Ovary (tissue), 9 donors: ENCODE results near the gene IQSEC3. TPM values are rescaled to one million over a fixed set of nuclear protein-coding genes. Genes with fewer than 3 reads are reported as not detected.
"Not testable (repeated sequence)": the region's sequence is repeated elsewhere in the genome, so short reads cannot be mapped to it uniquely, and the experiment has no call there.

Experiments used
- DNase-seq, 5 donors: peaks; one replicate each; pipeline ENCODE4 v3.0.0-alpha.2; 2019 to 2020
- H3K27ac ChIP-seq, 2 donors: fragments of 200-600 bp; one replicate each; pipeline versions ENCODE4 v1.5.1 to v1.8.0; 2019 to 2022
- H3K27me3 ChIP-seq: fragments of 200-600 bp; one replicate; pipeline ENCODE4 v1.8.0; 2022
- H3K36me3 ChIP-seq: fragments of 200-600 bp; sonication (generic); one replicate; pipeline ENCODE4 v1.5.1; 2019
- H3K4me1 ChIP-seq: one replicate; pipeline ENCODE4 v1.8.1; 2013; ENCODE audit warnings: mild to moderate bottlenecking, moderate library complexity; ENCODE audit not compliant: insufficient read depth
- H3K4me3 ChIP-seq: fragments of 200-600 bp; sonication (generic); one replicate; pipeline ENCODE4 v1.5.1; 2017
- H3K9me3 ChIP-seq, 2 donors: fragments of 200-600 bp in 1 of 2; sonication (generic) in 1 of 2; one replicate each; pipeline versions ENCODE4 v1.5.1 to v1.8.1; 2013 to 2019; ENCODE audit warnings: mild to moderate bottlenecking in 1 of 2, moderate library complexity in 1 of 2
- EP300 ChIP-seq: sonication (generic); formaldehyde crosslinking; IDR thresholded peaks from one replicate; pipeline ENCODE4 v1.6.1; 2017; ENCODE audit warnings: antibody characterized with exemption
- POLR2A ChIP-seq: fragments of 450-650 bp; IDR thresholded peaks from one replicate; pipeline ENCODE4 v1.6.1; 2017; ENCODE audit warnings: antibody characterized with exemption, mild to moderate bottlenecking, moderate library complexity
- WGBS, 3 donors: extraction: QIAGEN DNeasy Blood & Tissue Kit in 1 of 3; methylation state at CpG; one replicate each; pipeline versions ENCODE4 v1.1.5 to v1.1.7; 2013 to 2017; 5-methylcytosine and 5-hydroxymethylcytosine counted together
- intact Hi-C, 4 donors: fragments of 100-400 bp; cut with DNase I; formaldehyde crosslinking; loops; one replicate each; pipeline versions ENCODE4 v1.11.0 to v1.15.1; 2022 to 2023
- polyA plus RNA-seq, 2 donors: library from polyadenylated mRNA; stranded (reverse); fragments of 200-250 nt in 1 of 2; fragments of 350-450 nt in 1 of 2; fragmentation: Illumina TruSeq in 1 of 2; extraction: RNeasy Lipid Tissue Mini Kit (QIAGEN cat#74804) in 1 of 2; gene quantifications; one replicate each; pipeline ENCODE4 v1.2.3, GENCODE V29; 2013 to 2014
- total RNA-seq, 7 donors: library from RNA; depleted of rRNA in 2 of 7; stranded (reverse); fragments of >200 nt in 2 of 7; fragmentation: NEBNext Ultra II Directional in 3 of 7; extraction: Animal tissue kit (Norgen Biotek cat#: 25700) in 3 of 7; gene quantifications; one replicate each; pipeline versions ENCODE4 v1.1.0 to v1.2.4, GENCODE V29; 2016 to 2023
- TF ChIP-seq, protein P1 (sequence below), 3 donors: fragments of 450-650 bp in 2 of 3; fragments of 200-600 bp in 1 of 3; IDR thresholded peaks; one replicate each; pipeline versions ENCODE4 v1.5.1 to v1.8.0; 2016 to 2022; ENCODE audit warnings: antibody characterized with exemption in 3 of 3, mild to moderate bottlenecking in 1 of 3
- donor health status: DM: no; HTN: no; CAD: no; lungs with moderate emphysema.
- donor health status: DM: no; HTN: no; CAD: no.
- donor health status: Bipolar disorder and iron deficiency.
- donor health status: DM: yes; HTN: yes; CAD: no.
- donor health status: DM: no; HTN: no; CAD: no.
- donor health status: DM: yes; HTN: yes; CAD: no.

Gene IQSEC3
- total and polyA plus RNA-seq, 9 donors: 0.88 to 10.0 (median 3.0) TPM

DNA sequence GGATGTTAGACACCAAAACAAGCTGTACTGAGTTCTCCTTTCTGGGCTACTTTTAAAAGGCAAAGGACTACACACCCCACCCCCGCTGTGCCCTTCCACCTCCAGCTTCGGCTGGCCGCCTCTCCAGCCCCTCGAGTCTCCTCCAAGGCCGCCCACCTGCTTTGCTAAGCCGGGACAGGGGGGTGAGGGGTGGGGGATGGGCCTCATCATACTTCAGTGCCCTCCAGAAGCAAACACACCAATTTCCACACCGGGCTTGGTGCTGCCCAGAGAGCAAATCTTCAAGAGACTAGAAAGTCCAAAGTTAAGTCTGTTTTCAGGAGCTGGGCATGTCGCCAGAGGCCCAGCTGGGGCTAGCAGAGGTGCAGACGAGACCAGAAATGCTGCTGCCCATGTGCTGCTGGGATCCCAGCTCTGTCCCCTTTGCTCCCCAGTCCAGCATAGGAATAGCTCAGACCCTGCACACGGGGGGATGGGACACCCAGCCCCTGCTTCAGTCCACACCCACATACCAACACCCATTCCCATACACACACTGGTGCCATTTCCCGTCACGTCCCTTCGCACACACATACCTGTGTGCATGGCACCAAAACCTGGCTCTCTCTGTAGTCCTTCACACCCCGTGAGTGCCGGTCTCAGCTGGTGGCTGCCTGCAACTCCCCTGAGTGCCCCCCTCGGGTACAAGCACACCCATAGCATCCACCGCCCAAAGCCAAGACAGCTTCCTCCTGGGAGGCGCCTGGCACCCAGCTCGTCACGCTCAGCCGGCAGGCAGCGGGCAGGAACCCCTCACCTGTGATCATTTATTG, 146.4 kb downstream of the IQSEC3 start:
- Histone ChIP-seq H3K27ac (no peak overlapping the region), H3K4me1 (no peaks in the 10 kb centered on the region), H3K4me3 (no peak overlapping the region), H3K36me3 (no peaks in the 10 kb centered on the region), H3K9me3 (no peaks in the 10 kb centered on the region), H3K27me3 (no peaks in the 10 kb centered on the region)
- no peak for TF ChIP-seq EP300
- TF ChIP-seq, protein P1, sequence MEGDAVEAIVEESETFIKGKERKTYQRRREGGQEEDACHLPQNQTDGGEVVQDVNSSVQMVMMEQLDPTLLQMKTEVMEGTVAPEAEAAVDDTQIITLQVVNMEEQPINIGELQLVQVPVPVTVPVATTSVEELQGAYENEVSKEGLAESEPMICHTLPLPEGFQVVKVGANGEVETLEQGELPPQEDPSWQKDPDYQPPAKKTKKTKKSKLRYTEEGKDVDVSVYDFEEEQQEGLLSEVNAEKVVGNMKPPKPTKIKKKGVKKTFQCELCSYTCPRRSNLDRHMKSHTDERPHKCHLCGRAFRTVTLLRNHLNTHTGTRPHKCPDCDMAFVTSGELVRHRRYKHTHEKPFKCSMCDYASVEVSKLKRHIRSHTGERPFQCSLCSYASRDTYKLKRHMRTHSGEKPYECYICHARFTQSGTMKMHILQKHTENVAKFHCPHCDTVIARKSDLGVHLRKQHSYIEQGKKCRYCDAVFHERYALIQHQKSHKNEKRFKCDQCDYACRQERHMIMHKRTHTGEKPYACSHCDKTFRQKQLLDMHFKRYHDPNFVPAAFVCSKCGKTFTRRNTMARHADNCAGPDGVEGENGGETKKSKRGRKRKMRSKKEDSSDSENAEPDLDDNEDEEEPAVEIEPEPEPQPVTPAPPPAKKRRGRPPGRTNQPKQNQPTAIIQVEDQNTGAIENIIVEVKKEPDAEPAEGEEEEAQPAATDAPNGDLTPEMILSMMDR (IDR thresholded peaks at IDR 0.05): no peak
- TF ChIP-seq POLR2A: no peak
- DNase-seq: peak; percentile 39 to 83 (median 65)
- intact Hi-C loops: no loop called here
- 22 to 37% (median 31%) methylated on average over 22 of the region's 22 CpGs for WGBS, 3 donors

DNA sequence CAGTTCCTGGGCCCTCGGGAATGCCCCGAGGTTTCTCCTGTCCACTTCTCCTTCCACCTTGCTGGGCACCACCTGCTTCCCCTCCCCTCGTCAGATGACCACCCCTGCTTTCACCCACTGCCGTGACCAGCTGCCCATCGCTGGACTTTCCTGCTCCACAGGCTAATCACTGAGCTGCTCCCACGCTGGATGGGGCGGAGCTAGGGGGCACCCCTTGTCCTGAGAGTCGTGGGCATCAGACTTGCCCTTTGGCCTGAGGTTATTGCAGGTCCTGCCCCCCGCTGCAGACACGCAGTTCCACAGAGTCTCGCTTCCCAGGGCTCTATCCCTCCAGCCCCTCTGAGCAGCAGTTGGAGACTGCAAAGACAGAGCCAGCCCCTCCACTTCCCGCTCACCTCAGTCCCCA, 147.0 kb downstream of the IQSEC3 start:
- Histone ChIP-seq H3K27me3 (no peaks in the 10 kb centered on the region), H3K27ac (no peak overlapping the region), H3K4me3 (no peak overlapping the region), H3K36me3 (no peaks in the 10 kb centered on the region), H3K9me3 (no peaks in the 10 kb centered on the region), H3K4me1 (no peaks in the 10 kb centered on the region)
- no peak for TF ChIP-seq EP300
- TF ChIP-seq, protein P1 (IDR thresholded peaks at IDR 0.05): no peak
- TF ChIP-seq POLR2A: no peak
- 34 to 46% (median 45%) methylated on average over 12 of the region's 12 CpGs for WGBS, 3 donors
- intact Hi-C loops: no loop called here
- DNase-seq: no peak

DNA sequence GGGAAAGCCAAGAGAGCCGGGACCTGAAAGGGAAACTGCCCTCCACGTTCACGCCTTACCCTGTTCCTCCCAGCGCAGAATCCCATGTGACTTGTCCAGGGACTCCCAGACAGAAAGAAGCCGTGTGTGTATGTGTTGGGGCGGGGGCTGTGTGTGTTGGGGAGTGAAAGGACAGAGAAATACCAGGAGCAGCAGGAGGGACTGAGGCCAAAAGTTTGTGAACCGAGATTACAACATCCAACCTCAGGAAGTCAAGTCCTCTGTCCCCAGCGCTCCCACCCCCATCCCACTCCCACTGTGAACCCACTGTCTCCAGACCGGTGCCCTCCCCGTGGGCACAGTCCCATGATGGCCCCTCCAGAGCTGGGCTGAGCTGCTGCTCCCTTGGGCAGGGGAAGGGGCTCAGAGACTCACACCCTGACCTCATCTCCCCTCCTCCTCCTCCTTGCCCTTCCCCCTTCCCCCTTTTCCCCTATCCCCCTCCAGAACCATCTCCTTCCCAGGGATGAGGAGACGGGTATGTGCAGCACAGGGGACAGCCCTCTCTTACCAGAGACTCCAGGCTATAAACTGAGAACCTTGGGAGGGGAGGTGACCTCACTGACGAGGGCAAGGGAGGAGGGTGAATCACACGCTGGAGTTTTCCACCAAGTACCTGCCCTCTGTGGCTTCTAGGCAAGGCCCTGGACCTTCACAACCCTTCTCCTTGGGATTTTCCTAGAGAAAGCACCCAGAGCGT, 147.6 kb downstream of the IQSEC3 start, which contains the start of gene SLC6A12:
Gene SLC6A12, minus strand, starts transcription at position 155 of the 739 bp plus-strand sequence. CDS start 4,171 bp downstream, outside the sequence.
- 44 to 48% (median 47%) methylated on average over 14 of the region's 14 CpGs for WGBS, 3 donors
- no peaks in the 10 kb centered on the region for H3K27me3 ChIP-seq
- TF ChIP-seq, protein P1 (IDR thresholded peaks at IDR 0.05): no peak
- TF ChIP-seq POLR2A (no peak), EP300 (no peak)
- H3K9me3 ChIP-seq: no peaks in the 10 kb centered on the region
- no peak within 1 kb of the TSS for H3K27ac ChIP-seq
- intact Hi-C loops: no loop called here
- H3K36me3 ChIP-seq: no peaks in the 10 kb centered on the region
- no peak for DNase-seq
- H3K4me1 ChIP-seq: no peaks in the 10 kb centered on the region
- no peak within 1 kb of the TSS for H3K4me3 ChIP-seq

GRCh38 chr12:215116-215515, 148.5 kb downstream of the IQSEC3 start:
- no peak overlapping the region for H3K4me3 ChIP-seq
- H3K4me1 ChIP-seq: no peaks in the 10 kb centered on the region
- DNase-seq: no peak
- 93 to 98% (median 96%) methylated on average over 6 of the region's 6 CpGs for WGBS, 3 donors
- TF ChIP-seq, protein P1 (IDR thresholded peaks at IDR 0.05): no peak
- TF ChIP-seq EP300 (no peak), POLR2A (no peak)
- no peaks in the 10 kb centered on the region for H3K36me3 ChIP-seq
- intact Hi-C loops: no loop called here
- H3K27me3 ChIP-seq: no peaks in the 10 kb centered on the region
- no peak overlapping the region for H3K27ac ChIP-seq
- H3K9me3 ChIP-seq: no peaks in the 10 kb centered on the region

DNA sequence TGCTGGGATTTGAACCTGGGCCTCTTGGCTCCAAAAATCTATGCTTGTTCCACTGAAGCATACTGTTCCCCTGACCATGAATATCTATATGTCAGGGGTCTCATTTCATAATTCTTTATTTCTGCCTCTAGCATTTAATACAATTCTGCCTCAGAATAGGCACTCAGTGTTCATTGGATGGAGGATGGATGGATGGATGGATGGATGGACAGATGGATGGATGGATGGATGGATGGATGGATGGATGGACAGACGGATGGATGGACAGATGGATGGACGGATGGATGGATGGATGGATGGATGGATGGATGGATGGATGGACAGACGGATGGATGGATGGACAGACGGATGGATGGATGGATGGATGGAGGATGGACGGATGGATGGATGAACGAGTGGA, 150.5 kb downstream of the IQSEC3 start:
- H3K27ac ChIP-seq, H3K27me3 ChIP-seq, H3K9me3 ChIP-seq, DNase-seq, intact Hi-C loops, H3K4me3 ChIP-seq, H3K36me3 ChIP-seq, H3K4me1 ChIP-seq: not testable (repeated sequence)
- WGBS, 3 donors: 63 to 81% (median 77%) methylated on average over 6 of the region's 6 CpGs
